ENCODE measurements around the gene DMAP1.

DMAP1 gene

GRCh38 chr1:44220755-44221154 lies 7.5 kb downstream of the DMAP1 start:
- H3K36me3 ChIP-seq (ENCODE audit: insufficient read depth, insufficient read length, low read length), result peaks cover 75% of the 10 kb centered on the region
- H3K9me3 ChIP-seq (ENCODE audit: insufficient read depth, low read length), result peaks cover 23% of the 10 kb centered on the region
- TF ChIP-seq YY1 (IDR thresholded peaks at IDR 0.05; ENCODE audit: insufficient read depth, insufficient read length) (no peak), SUZ12 (IDR thresholded peaks at IDR 0.05; ENCODE audit: extremely low read depth, insufficient read depth, insufficient read length) (no peak), ZNF274 (IDR thresholded peaks at IDR 0.05; ENCODE audit: low read depth, low read length) (no peak)

GRCh38 chr1:44221769-44222168 lies 8.5 kb downstream of the DMAP1 start:
- Histone ChIP-seq H3K9ac (ENCODE audit: insufficient read length, low read depth) (no peak overlapping the region), H3K4me3 (ENCODE audit: insufficient read length, low read depth) (no peak overlapping the region), H3K36me3 (ENCODE audit: insufficient read depth, insufficient read length, low read length) (peaks cover 66% of the 10 kb centered on the region), H3K9me3 (ENCODE audit: insufficient read depth, low read length) (peaks cover 33% of the 10 kb centered on the region), H3K4me1 (ENCODE audit: insufficient read depth, insufficient read length) (peaks cover 4% of the 10 kb centered on the region), H3K27me3 (ENCODE audit: insufficient read depth, insufficient read length) (no peaks in the 10 kb centered on the region)
- TF ChIP-seq YY1 (IDR thresholded peaks at IDR 0.05; ENCODE audit: insufficient read depth, insufficient read length) (no peak), SUZ12 (IDR thresholded peaks at IDR 0.05; ENCODE audit: extremely low read depth, insufficient read depth, insufficient read length) (no peak), ZNF274 (IDR thresholded peaks at IDR 0.05; ENCODE audit: low read depth, low read length) (no peak)
- DNase-seq (ENCODE audit: low read depth, low spot score), result no peak

More at GRCh38 chr1:44220755-44221154, 7.5 kb downstream of the DMAP1 start:
- Histone ChIP-seq H3K4me3 (ENCODE audit: insufficient read length, low read depth) (no peak overlapping the region), H3K27me3 (ENCODE audit: insufficient read depth, insufficient read length) (no peaks in the 10 kb centered on the region), H3K4me1 (ENCODE audit: insufficient read depth, insufficient read length) (peaks cover 4% of the 10 kb centered on the region), H3K9ac (ENCODE audit: insufficient read length, low read depth) (no peak overlapping the region)
- no peak for DNase-seq (ENCODE audit: low read depth, low spot score)

- TF ChIP-seq SUZ12 (IDR thresholded peaks at IDR 0.05; ENCODE audit: extremely low read depth, insufficient read depth, insufficient read length) (no peak), YY1 (IDR thresholded peaks at IDR 0.05; ENCODE audit: insufficient read depth, insufficient read length) (no peak), ZNF274 (IDR thresholded peaks at IDR 0.05; ENCODE audit: low read depth, low read length) (no peak)
- peaks cover 41% of the 10 kb centered on the region for H3K9me3 ChIP-seq (ENCODE audit: insufficient read depth, low read length)
- H3K9ac ChIP-seq (ENCODE audit: insufficient read length, low read depth), result no peak overlapping the region
- peaks cover 4% of the 10 kb centered on the region for H3K4me1 ChIP-seq (ENCODE audit: insufficient read depth, insufficient read length)
- no peaks in the 10 kb centered on the region for H3K27me3 ChIP-seq (ENCODE audit: insufficient read depth, insufficient read length)
- peaks cover 62% of the 10 kb centered on the region for H3K36me3 ChIP-seq (ENCODE audit: insufficient read depth, insufficient read length, low read length)
- no peak overlapping the region for H3K4me3 ChIP-seq (ENCODE audit: insufficient read length, low read depth)
- no peak for DNase-seq (ENCODE audit: low read depth, low spot score)
These were observed 9.3 kb downstream of the DMAP1 start for GRCh38 chr1:44222397-44223186.

GRCh38 chr1:44223187-44223610 lies 9.9 kb downstream of the DMAP1 start:
- Histone ChIP-seq H3K4me1 (ENCODE audit: insufficient read depth, insufficient read length) (peaks cover 4% of the 10 kb centered on the region), H3K4me3 (ENCODE audit: insufficient read length, low read depth) (no peak overlapping the region), H3K9ac (ENCODE audit: insufficient read length, low read depth) (no peak overlapping the region), H3K36me3 (ENCODE audit: insufficient read depth, insufficient read length, low read length) (peaks cover 56% of the 10 kb centered on the region), H3K27me3 (ENCODE audit: insufficient read depth, insufficient read length) (no peaks in the 10 kb centered on the region), H3K9me3 (ENCODE audit: insufficient read depth, low read length) (peaks cover 47% of the 10 kb centered on the region)
- TF ChIP-seq YY1 (IDR thresholded peaks at IDR 0.05; ENCODE audit: insufficient read depth, insufficient read length) (no peak), ZNF274 (IDR thresholded peaks at IDR 0.05; ENCODE audit: low read depth, low read length) (no peak)
- no peak for DNase-seq (ENCODE audit: low read depth, low spot score)

- H3K9me3 ChIP-seq (ENCODE audit: insufficient read depth, low read length), result peaks cover 64% of the 10 kb centered on the region
- H3K4me3 ChIP-seq (ENCODE audit: insufficient read length, low read depth), result no peak overlapping the region
- H3K4me1 ChIP-seq (ENCODE audit: insufficient read depth, insufficient read length), result peaks cover 3% of the 10 kb centered on the region
- H3K27me3 ChIP-seq (ENCODE audit: insufficient read depth, insufficient read length), result no peaks in the 10 kb centered on the region
- H3K36me3 ChIP-seq (ENCODE audit: insufficient read depth, insufficient read length, low read length), result peaks cover 48% of the 10 kb centered on the region
- no peak overlapping the region for H3K9ac ChIP-seq (ENCODE audit: insufficient read length, low read depth)
- no peak for DNase-seq (ENCODE audit: low read depth, low spot score)
- TF ChIP-seq YY1 (IDR thresholded peaks at IDR 0.05; ENCODE audit: insufficient read depth, insufficient read length) (no peak), SUZ12 (IDR thresholded peaks at IDR 0.05; ENCODE audit: extremely low read depth, insufficient read depth, insufficient read length) (no peak), ZNF274 (IDR thresholded peaks at IDR 0.05; ENCODE audit: low read depth, low read length) (no peak)
These were observed 12.5 kb downstream of the DMAP1 start for GRCh38 chr1:44225761-44226160.

- Histone ChIP-seq H3K36me3 (ENCODE audit: insufficient read depth, insufficient read length, low read length) (peaks cover 47% of the 10 kb centered on the region), H3K9me3 (ENCODE audit: insufficient read depth, low read length) (peaks cover 64% of the 10 kb centered on the region), H3K27me3 (ENCODE audit: insufficient read depth, insufficient read length) (no peaks in the 10 kb centered on the region), H3K4me3 (ENCODE audit: insufficient read length, low read depth) (no peak overlapping the region), H3K9ac (ENCODE audit: insufficient read length, low read depth) (no peak overlapping the region), H3K4me1 (ENCODE audit: insufficient read depth, insufficient read length) (no peaks in the 10 kb centered on the region)
- TF ChIP-seq SUZ12 (IDR thresholded peaks at IDR 0.05; ENCODE audit: extremely low read depth, insufficient read depth, insufficient read length) (no peak), ZNF274 (IDR thresholded peaks at IDR 0.05; ENCODE audit: low read depth, low read length) (no peak), YY1 (IDR thresholded peaks at IDR 0.05; ENCODE audit: insufficient read depth, insufficient read length) (no peak)
- DNase-seq (ENCODE audit: low read depth, low spot score), result no peak
These were observed 13.9 kb downstream of the DMAP1 start for GRCh38 chr1:44227211-44227610.

- H3K27me3 ChIP-seq (ENCODE audit: insufficient read depth, insufficient read length), result no peaks in the 10 kb centered on the region
- peaks cover 39% of the 10 kb centered on the region for H3K36me3 ChIP-seq (ENCODE audit: insufficient read depth, insufficient read length, low read length)
- TF ChIP-seq ZNF274 (IDR thresholded peaks at IDR 0.05; ENCODE audit: low read depth, low read length), result no peak
- TF ChIP-seq YY1 (IDR thresholded peaks at IDR 0.05; ENCODE audit: insufficient read depth, insufficient read length), result no peak
- no peak for TF ChIP-seq SUZ12 (IDR thresholded peaks at IDR 0.05; ENCODE audit: extremely low read depth, insufficient read depth, insufficient read length)
- H3K4me3 ChIP-seq (ENCODE audit: insufficient read length, low read depth), result no peak overlapping the region
- no peak overlapping the region for H3K9ac ChIP-seq (ENCODE audit: insufficient read length, low read depth)
- H3K9me3 ChIP-seq (ENCODE audit: insufficient read depth, low read length), result peaks cover 64% of the 10 kb centered on the region
- no peaks in the 10 kb centered on the region for H3K4me1 ChIP-seq (ENCODE audit: insufficient read depth, insufficient read length)
- DNase-seq (ENCODE audit: low read depth, low spot score), result no peak
These were observed 14.9 kb downstream of the DMAP1 start for GRCh38 chr1:44228218-44228617.
